Measurements from ENCODE around the gene GP1BB.
"Not testable (repeated sequence)": the region's sequence is repeated elsewhere in the genome, so short reads cannot be mapped to it uniquely, and the experiment has no call there.

GP1BB gene

DNA sequence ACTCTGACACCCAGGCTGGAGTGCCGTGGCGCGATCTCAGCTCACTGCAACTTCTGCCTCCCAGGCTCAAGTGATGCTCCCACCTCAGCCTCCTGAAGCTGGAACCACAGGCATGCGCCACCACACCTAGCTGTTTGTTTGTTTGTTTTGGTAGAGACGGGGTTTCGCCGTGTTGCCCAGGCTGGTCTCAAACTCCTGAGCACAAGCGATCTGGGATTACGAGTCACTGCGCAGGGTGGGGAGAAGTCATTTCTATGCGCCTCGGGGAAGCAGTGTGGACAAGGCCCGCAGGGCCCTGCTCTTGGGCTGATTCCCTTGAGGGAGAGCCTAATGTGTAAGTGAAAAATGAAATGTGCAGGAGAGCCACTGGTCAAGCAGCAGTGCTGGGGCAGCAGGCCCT lies 28.6 kb upstream of the GP1BB start:
- Histone ChIP-seq H3K27me3 (ENCODE audit: insufficient read depth, low read length, poor library complexity, severe bottlenecking) (no peaks in the 10 kb centered on the region), H4K20me1 (ENCODE audit: insufficient read depth, low read length, poor library complexity, severe bottlenecking) (no peaks in the 10 kb centered on the region), H3K9me2 (replicated peaks; ENCODE audit: low read depth, low read length) (no peaks in the 10 kb centered on the region), H2AFZ (ENCODE audit: low read length) (no peak overlapping the region), H3K79me2 (ENCODE audit: insufficient read depth, low read length) (no peaks in the 10 kb centered on the region), H3K4me2 (ENCODE audit: low read depth, low read length, poor library complexity, severe bottlenecking) (no peak overlapping the region), H3K9me3 (ENCODE audit: insufficient read depth, low read depth, low read length) (no peaks in the 10 kb centered on the region), H3K9ac (ENCODE audit: low read depth, low read length, poor library complexity, severe bottlenecking) (no peak overlapping the region), H3F3A (ENCODE audit: low read depth) (no peaks in the 10 kb centered on the region), H3K36me3 (ENCODE audit: insufficient read depth, low read length) (no peaks in the 10 kb centered on the region), H3K4me3 (ENCODE audit: low read length, poor library complexity, severe bottlenecking) (no peak overlapping the region), H3K4me1 (ENCODE audit: insufficient read depth, low read length, poor library complexity, severe bottlenecking) (no peaks in the 10 kb centered on the region)
- no peak for TF ChIP-seq EZH2phosphoT487 (IDR thresholded peaks at IDR 0.05; ENCODE audit: borderline replicate concordance)
- TF ChIP-seq, protein P1, sequence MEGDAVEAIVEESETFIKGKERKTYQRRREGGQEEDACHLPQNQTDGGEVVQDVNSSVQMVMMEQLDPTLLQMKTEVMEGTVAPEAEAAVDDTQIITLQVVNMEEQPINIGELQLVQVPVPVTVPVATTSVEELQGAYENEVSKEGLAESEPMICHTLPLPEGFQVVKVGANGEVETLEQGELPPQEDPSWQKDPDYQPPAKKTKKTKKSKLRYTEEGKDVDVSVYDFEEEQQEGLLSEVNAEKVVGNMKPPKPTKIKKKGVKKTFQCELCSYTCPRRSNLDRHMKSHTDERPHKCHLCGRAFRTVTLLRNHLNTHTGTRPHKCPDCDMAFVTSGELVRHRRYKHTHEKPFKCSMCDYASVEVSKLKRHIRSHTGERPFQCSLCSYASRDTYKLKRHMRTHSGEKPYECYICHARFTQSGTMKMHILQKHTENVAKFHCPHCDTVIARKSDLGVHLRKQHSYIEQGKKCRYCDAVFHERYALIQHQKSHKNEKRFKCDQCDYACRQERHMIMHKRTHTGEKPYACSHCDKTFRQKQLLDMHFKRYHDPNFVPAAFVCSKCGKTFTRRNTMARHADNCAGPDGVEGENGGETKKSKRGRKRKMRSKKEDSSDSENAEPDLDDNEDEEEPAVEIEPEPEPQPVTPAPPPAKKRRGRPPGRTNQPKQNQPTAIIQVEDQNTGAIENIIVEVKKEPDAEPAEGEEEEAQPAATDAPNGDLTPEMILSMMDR (conservative IDR thresholded peaks at IDR 0.05; ENCODE audit: low read length) = no peak

DNA sequence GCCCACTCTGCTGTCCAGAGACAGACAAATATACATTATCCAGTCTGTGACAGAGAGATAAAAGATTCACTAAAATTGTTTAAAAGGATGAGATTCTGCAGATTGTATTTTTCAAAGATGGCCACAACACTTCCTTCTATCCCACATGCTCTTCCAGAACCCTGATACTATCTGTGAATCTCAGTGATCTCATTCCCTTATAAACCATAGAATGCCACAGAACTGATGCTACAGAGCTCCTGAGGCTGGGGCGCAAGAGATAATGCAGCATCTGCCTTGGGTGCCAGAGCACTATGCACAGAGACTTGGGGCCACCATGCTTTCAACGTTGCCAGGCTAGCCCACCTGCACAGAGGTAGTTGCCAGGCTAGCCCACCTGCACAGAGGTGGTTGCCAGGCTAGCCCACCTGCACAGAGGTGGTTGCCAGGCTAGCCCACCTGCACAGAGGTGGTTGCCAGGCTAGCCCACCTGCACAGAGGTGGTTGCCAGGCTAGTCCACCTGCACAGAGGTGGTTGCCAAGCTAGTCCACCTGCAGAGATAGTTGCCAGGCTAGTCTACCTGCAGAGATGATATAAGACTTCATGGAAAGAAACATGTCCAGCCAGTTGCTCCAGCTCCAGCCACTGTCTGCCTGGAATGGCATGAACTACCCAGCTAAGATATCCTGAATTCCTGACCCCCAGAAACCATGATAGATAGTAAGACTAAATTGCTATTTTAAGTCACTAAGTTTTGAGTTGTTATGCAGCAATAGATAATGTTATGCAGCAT lies 26.6 kb upstream of the GP1BB start:
- no peaks in the 10 kb centered on the region for H3K9me2 ChIP-seq (replicated peaks; ENCODE audit: low read depth, low read length)
- TF ChIP-seq EZH2phosphoT487 (IDR thresholded peaks at IDR 0.05; ENCODE audit: borderline replicate concordance) = no peak
- TF ChIP-seq, protein P1 (conservative IDR thresholded peaks at IDR 0.05; ENCODE audit: low read length) = no peak
- no peaks in the 10 kb centered on the region for H3K36me3 ChIP-seq (ENCODE audit: insufficient read depth, low read length)
- no peaks in the 10 kb centered on the region for H3F3A ChIP-seq (ENCODE audit: low read depth)
- no peaks in the 10 kb centered on the region for H3K79me2 ChIP-seq (ENCODE audit: insufficient read depth, low read length)
- no peaks in the 10 kb centered on the region for H4K20me1 ChIP-seq (ENCODE audit: insufficient read depth, low read length, poor library complexity, severe bottlenecking)
- no peaks in the 10 kb centered on the region for H3K27me3 ChIP-seq (ENCODE audit: insufficient read depth, low read length, poor library complexity, severe bottlenecking)
- H2AFZ ChIP-seq (ENCODE audit: low read length) = no peak overlapping the region
- no peak overlapping the region for H3K4me3 ChIP-seq (ENCODE audit: low read length, poor library complexity, severe bottlenecking)
- no peak overlapping the region for H3K9ac ChIP-seq (ENCODE audit: low read depth, low read length, poor library complexity, severe bottlenecking)
- no peaks in the 10 kb centered on the region for H3K4me1 ChIP-seq (ENCODE audit: insufficient read depth, low read length, poor library complexity, severe bottlenecking)
- H3K9me3 ChIP-seq (ENCODE audit: insufficient read depth, low read depth, low read length) = no peaks in the 10 kb centered on the region
- no peak overlapping the region for H3K4me2 ChIP-seq (ENCODE audit: low read depth, low read length, poor library complexity, severe bottlenecking)

DNA sequence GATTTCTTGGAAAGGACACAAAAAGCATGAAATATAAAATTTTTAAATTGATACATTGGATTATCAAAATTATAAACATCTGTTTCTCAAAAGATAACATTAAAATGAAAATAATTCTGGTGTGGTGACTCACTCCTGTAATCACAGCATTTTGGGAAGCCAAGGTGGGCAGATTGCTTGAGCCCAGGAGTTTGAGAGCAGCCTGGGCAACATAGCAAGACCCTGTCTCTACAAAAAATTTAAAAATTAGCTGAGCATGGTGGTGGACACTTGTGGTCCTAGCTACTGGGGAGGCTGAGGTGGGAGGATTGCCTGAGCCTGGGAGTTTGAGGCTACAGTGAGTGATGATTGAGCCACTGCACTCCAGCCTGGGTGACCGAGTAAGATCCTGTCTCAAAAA lies 25.5 kb upstream of the GP1BB start:
- not testable (repeated sequence) for H4K20me1 ChIP-seq (ENCODE audit: insufficient read depth, low read length, poor library complexity, severe bottlenecking); H3K36me3 ChIP-seq (ENCODE audit: insufficient read depth, low read length); H3K9me3 ChIP-seq (ENCODE audit: insufficient read depth, low read depth, low read length); H3K27me3 ChIP-seq (ENCODE audit: insufficient read depth, low read length, poor library complexity, severe bottlenecking); H3F3A ChIP-seq (ENCODE audit: low read depth); H3K9me2 ChIP-seq (replicated peaks; ENCODE audit: low read depth, low read length); H3K79me2 ChIP-seq (ENCODE audit: insufficient read depth, low read length); H3K4me1 ChIP-seq (ENCODE audit: insufficient read depth, low read length, poor library complexity, severe bottlenecking); H3K4me2 ChIP-seq (ENCODE audit: low read depth, low read length, poor library complexity, severe bottlenecking); H3K9ac ChIP-seq (ENCODE audit: low read depth, low read length, poor library complexity, severe bottlenecking); H2AFZ ChIP-seq (ENCODE audit: low read length); H3K4me3 ChIP-seq (ENCODE audit: low read length, poor library complexity, severe bottlenecking)
